ENCODE measurements around the gene SRRM4.
A peak's percentile ranks its signal among the peaks of the same experiment; 100 is the strongest.

The SRRM4 gene

GRCh38 chr12:119151445-119152026, 170.2 kb downstream of the SRRM4 start:
- TF ChIP-seq L3MBTL2 (conservative IDR thresholded peaks at IDR 0.05) (no peak), SP1 (IDR thresholded peaks at IDR 0.05) (no peak)
- DNase-seq (ENCODE audit: extremely low spot score): no peak
- CTCF ChIA-PET: no interaction called here
- POLR2A ChIA-PET: no interaction called here

DNA sequence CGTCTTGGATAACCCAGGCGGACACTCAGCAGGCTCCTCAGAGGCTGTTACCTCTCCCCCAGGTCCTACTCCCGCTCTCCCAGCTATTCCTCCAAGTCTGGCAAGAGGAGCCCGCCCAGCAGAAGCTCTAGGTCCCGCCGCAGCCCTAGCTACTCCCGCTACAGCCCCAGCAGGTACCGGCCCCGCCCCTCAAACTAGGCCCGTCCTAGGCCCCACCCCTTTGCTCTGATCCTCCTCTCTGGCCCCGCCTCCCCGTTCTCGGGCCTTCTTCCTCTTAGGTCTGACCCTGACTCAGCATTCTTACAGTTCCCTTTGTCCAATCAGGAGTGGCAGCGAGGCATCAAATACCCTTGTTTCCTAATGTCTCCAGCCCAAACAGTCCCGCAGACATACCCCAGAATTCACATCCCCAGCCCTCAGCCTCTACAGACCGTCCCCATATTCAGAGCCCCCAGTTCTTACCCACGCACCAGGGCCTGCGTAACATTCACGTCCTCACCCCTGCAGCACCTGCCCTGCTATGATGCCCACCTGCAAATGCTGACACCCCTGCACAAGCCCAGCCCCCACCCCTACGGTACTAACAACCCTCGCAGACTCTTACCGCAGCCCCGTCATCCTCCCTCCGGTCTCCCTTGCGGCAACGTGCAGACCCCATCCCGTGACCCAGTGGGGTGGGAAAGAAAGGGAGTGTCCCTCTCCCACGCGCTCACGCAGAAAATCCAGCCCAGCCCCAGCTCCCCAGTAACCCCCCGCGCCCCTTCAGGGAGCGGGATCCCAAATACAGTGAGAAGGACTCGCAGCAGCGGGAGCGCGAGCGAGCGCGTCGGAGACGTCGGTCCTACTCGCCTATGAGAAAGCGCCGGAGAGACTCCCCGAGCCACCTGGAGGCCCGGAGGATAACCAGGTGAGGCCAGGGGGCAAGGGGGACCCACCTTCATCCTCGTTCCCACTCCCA, 172.4 kb downstream of the SRRM4 start:
- ChIA-PET POLR2A (interaction anchor here (1.3 kb wide), 1 partner anchor 26 kb away, joined by 3 read pairs; no protein-coding TSS in a partner anchor), CTCF (no interaction called here)
- no peak for TF ChIP-seq SP1 (IDR thresholded peaks at IDR 0.05)
- TF ChIP-seq TARDBP (IDR thresholded peaks at IDR 0.05): no peak
- TF ChIP-seq ELF4 (IDR thresholded peaks at IDR 0.05): no peak
- TF ChIP-seq LEF1 (IDR thresholded peaks at IDR 0.05; ENCODE audit: borderline replicate concordance): no peak
- TF ChIP-seq FOXM1 (IDR thresholded peaks at IDR 0.05; ENCODE audit: borderline replicate concordance): no peak
- TF ChIP-seq, protein P1, sequence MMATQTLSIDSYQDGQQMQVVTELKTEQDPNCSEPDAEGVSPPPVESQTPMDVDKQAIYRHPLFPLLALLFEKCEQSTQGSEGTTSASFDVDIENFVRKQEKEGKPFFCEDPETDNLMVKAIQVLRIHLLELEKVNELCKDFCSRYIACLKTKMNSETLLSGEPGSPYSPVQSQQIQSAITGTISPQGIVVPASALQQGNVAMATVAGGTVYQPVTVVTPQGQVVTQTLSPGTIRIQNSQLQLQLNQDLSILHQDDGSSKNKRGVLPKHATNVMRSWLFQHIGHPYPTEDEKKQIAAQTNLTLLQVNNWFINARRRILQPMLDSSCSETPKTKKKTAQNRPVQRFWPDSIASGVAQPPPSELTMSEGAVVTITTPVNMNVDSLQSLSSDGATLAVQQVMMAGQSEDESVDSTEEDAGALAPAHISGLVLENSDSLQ (IDR thresholded peaks at IDR 0.05): no peak
- no peak for TF ChIP-seq HDGF (IDR thresholded peaks at IDR 0.05; ENCODE audit: borderline replicate concordance)
- no peak for TF ChIP-seq ARNT (IDR thresholded peaks at IDR 0.05)
- no peak for TF ChIP-seq NFRKB (IDR thresholded peaks at IDR 0.05)
- TF ChIP-seq ZNF384 (IDR thresholded peaks at IDR 0.05): no peak
- no peak for TF ChIP-seq BHLHE40 (IDR thresholded peaks at IDR 0.05; ENCODE audit: borderline replicate concordance)
- no peak for TF ChIP-seq FOXA1 (IDR thresholded peaks at IDR 0.05)
- peak; percentile 39 for DNase-seq (ENCODE audit: extremely low spot score)

DNA sequence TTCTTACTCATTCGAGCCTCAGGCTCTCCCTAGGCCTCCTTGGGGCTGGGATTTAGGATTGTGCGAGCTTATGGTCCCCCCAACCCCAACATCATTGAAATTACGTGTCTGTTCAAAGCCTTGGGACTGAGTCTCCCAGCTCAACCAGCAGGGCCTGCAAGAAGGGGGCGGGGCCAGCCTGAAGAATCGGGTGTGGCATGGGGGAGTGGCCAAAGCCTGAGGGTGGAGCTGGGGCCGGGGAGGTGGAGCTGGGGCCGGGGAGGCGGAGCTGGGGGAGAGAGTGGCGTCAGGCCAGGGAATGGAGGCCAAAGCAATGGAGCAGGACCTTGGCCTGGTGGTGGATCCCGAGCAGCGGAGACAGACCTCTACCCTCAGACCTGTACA, 173.1 kb downstream of the SRRM4 start:
- ChIA-PET CTCF (no interaction called here), POLR2A (no interaction called here)
- TF ChIP-seq ELF4 (IDR thresholded peaks at IDR 0.05) (no peak), ZNF384 (IDR thresholded peaks at IDR 0.05) (no peak), HDGF (IDR thresholded peaks at IDR 0.05; ENCODE audit: borderline replicate concordance) (no peak), ARNT (IDR thresholded peaks at IDR 0.05) (no peak), NFRKB (IDR thresholded peaks at IDR 0.05) (no peak), L3MBTL2 (conservative IDR thresholded peaks at IDR 0.05) (no peak), FOXK2 (IDR thresholded peaks at IDR 0.05) (no peak), FOXA1 (IDR thresholded peaks at IDR 0.05) (no peak), LEF1 (IDR thresholded peaks at IDR 0.05; ENCODE audit: borderline replicate concordance) (no peak), SP1 (IDR thresholded peaks at IDR 0.05) (no peak), CTBP1 (IDR thresholded peaks at IDR 0.05; ENCODE audit: borderline replicate concordance) (no peak), SUZ12 (IDR thresholded peaks at IDR 0.05) (no peak)
- DNase-seq (ENCODE audit: extremely low spot score): peak; percentile 58

DNA sequence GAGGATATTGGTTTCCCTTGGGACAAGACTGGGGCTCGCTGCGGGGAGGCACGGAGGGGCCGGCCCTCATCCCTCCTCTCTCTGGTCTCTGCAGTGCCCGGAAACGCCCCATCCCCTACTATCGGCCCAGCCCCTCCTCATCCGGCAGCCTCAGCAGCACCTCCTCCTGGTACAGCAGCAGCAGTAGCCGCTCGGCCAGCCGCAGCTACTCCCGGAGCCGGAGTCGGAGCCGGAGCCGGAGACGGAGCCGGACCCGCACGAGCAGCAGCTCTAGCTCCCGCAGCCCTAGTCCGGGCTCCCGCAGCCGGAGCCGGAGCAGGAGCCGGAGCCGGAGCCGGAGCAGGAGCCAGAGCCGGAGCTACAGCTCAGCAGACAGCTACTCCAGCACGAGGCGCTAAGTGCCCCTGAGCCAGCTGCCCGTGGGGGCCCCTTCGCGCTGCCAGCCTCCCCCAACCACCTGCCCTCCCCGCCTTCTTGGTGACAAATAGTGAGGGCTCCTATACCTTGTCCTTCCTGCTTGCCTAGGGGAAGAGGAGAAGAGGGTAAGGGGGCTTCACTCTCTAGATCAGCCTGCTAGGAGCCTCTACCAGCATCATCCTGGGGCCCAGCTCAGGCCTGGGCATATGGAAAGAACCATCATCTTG, 175.2 kb downstream of the SRRM4 start:
- ChIA-PET CTCF (interaction anchor here (0.6 kb wide), 1 partner anchor 1357 kb away, joined by 5 read pairs; no protein-coding TSS in a partner anchor), POLR2A (no interaction called here)
- TF ChIP-seq CTBP1 (IDR thresholded peaks at IDR 0.05; ENCODE audit: borderline replicate concordance) (no peak), HDGF (IDR thresholded peaks at IDR 0.05; ENCODE audit: borderline replicate concordance) (no peak), BHLHE40 (IDR thresholded peaks at IDR 0.05; ENCODE audit: borderline replicate concordance) (no peak), NFRKB (IDR thresholded peaks at IDR 0.05) (no peak), TARDBP (IDR thresholded peaks at IDR 0.05) (no peak), FOXK2 (IDR thresholded peaks at IDR 0.05) (no peak), ARNT (IDR thresholded peaks at IDR 0.05) (no peak), ZNF384 (IDR thresholded peaks at IDR 0.05) (no peak), LEF1 (IDR thresholded peaks at IDR 0.05; ENCODE audit: borderline replicate concordance) (no peak), SP1 (IDR thresholded peaks at IDR 0.05) (no peak)
- TF ChIP-seq, protein P1 (IDR thresholded peaks at IDR 0.05): no peak
- DNase-seq (ENCODE audit: extremely low spot score): peak; percentile 41

GRCh38 chr12:119157528-119157927, 176.2 kb downstream of the SRRM4 start:
- no peak for TF ChIP-seq SP1 (IDR thresholded peaks at IDR 0.05)
- TF ChIP-seq HDGF (IDR thresholded peaks at IDR 0.05; ENCODE audit: borderline replicate concordance): no peak
- no peak for TF ChIP-seq SUZ12 (IDR thresholded peaks at IDR 0.05)
- TF ChIP-seq FOXA1 (IDR thresholded peaks at IDR 0.05): no peak
- TF ChIP-seq, protein P1 (IDR thresholded peaks at IDR 0.05): no peak
- TF ChIP-seq L3MBTL2 (conservative IDR thresholded peaks at IDR 0.05): no peak
- no peak for TF ChIP-seq NFRKB (IDR thresholded peaks at IDR 0.05)
- no peak for TF ChIP-seq ARNT (IDR thresholded peaks at IDR 0.05)
- TF ChIP-seq TARDBP (IDR thresholded peaks at IDR 0.05): no peak
- TF ChIP-seq FOXM1 (IDR thresholded peaks at IDR 0.05; ENCODE audit: borderline replicate concordance): no peak
- no peak for TF ChIP-seq FOXK2 (IDR thresholded peaks at IDR 0.05)
- no peak for TF ChIP-seq ZNF384 (IDR thresholded peaks at IDR 0.05)
- TF ChIP-seq ELF4 (IDR thresholded peaks at IDR 0.05): no peak
- TF ChIP-seq CTBP1 (IDR thresholded peaks at IDR 0.05; ENCODE audit: borderline replicate concordance): no peak
- no peak for TF ChIP-seq LEF1 (IDR thresholded peaks at IDR 0.05; ENCODE audit: borderline replicate concordance)
- no peak for TF ChIP-seq BHLHE40 (IDR thresholded peaks at IDR 0.05; ENCODE audit: borderline replicate concordance)
- ChIA-PET CTCF (no interaction called here), POLR2A (no interaction called here)
- no peak for DNase-seq (ENCODE audit: extremely low spot score)
